ENCODE data around the gene C19orf67.

GRCh38 chr19:14106840-14107239 is 21.3 kb upstream of the C19orf67 start:
- TF ChIP-seq SRSF1 (optimal IDR thresholded peaks at IDR 0.05; ENCODE audit: low read depth, low read length) = no peak
- no peak for TF ChIP-seq ATF7-NPFF (CRISPR knock-in tag; IDR thresholded peaks at IDR 0.05; ENCODE audit: low read depth)
- no peak for TF ChIP-seq RFX5 (IDR thresholded peaks at IDR 0.05; ENCODE audit: low read depth, low read length)
- no peak for TF ChIP-seq YY1 (IDR thresholded peaks at IDR 0.05; ENCODE audit: insufficient read depth, insufficient replicate concordance, low read depth, low read length)
- no peak for TF ChIP-seq SP1 (IDR thresholded peaks at IDR 0.05)
- TF ChIP-seq SP1 (CRISPR knock-in tag; IDR thresholded peaks at IDR 0.05) = no peak
- no peak for TF ChIP-seq FOXA3 (CRISPR knock-in tag; IDR thresholded peaks at IDR 0.05)
- no peak for TF ChIP-seq DNMT1 (CRISPR knock-in tag; IDR thresholded peaks at IDR 0.05)
- no peak for TF ChIP-seq ZNF18 (CRISPR knock-in tag; IDR thresholded peaks at IDR 0.05; ENCODE audit: insufficient replicate concordance)
- TF ChIP-seq, protein P1, sequence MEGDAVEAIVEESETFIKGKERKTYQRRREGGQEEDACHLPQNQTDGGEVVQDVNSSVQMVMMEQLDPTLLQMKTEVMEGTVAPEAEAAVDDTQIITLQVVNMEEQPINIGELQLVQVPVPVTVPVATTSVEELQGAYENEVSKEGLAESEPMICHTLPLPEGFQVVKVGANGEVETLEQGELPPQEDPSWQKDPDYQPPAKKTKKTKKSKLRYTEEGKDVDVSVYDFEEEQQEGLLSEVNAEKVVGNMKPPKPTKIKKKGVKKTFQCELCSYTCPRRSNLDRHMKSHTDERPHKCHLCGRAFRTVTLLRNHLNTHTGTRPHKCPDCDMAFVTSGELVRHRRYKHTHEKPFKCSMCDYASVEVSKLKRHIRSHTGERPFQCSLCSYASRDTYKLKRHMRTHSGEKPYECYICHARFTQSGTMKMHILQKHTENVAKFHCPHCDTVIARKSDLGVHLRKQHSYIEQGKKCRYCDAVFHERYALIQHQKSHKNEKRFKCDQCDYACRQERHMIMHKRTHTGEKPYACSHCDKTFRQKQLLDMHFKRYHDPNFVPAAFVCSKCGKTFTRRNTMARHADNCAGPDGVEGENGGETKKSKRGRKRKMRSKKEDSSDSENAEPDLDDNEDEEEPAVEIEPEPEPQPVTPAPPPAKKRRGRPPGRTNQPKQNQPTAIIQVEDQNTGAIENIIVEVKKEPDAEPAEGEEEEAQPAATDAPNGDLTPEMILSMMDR (CRISPR knock-in tag; IDR thresholded peaks at IDR 0.05) = no peak
- TF ChIP-seq POLR2A (IDR thresholded peaks at IDR 0.05; ENCODE audit: insufficient read depth in 1 of 2, low read depth in 2 of 2, low read length in 2 of 2) = no peak
- TF ChIP-seq, protein P2, sequence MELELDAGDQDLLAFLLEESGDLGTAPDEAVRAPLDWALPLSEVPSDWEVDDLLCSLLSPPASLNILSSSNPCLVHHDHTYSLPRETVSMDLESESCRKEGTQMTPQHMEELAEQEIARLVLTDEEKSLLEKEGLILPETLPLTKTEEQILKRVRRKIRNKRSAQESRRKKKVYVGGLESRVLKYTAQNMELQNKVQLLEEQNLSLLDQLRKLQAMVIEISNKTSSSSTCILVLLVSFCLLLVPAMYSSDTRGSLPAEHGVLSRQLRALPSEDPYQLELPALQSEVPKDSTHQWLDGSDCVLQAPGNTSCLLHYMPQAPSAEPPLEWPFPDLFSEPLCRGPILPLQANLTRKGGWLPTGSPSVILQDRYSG (CRISPR knock-in tag; IDR thresholded peaks at IDR 0.05) = no peak
- no peak for TF ChIP-seq REST (IDR thresholded peaks at IDR 0.05; ENCODE audit: borderline replicate concordance in 1 of 2, low read depth in 1 of 2, low read length in 2 of 2)
- no peak for TF ChIP-seq ZNF737 (CRISPR knock-in tag; IDR thresholded peaks at IDR 0.05; ENCODE audit: borderline replicate concordance)
- TF ChIP-seq ZNF230 (CRISPR knock-in tag; IDR thresholded peaks at IDR 0.05) = no peak
